GM12874 (cell line): ENCODE results near the gene CFAP46.

Experiments used
- TF ChIP-seq, protein P1 (sequence below): IDR thresholded peaks from 2 replicates; pipeline ENCODE4 v1.5.1; 2011; ENCODE audit warnings: low read depth, mild to moderate bottlenecking, control low read depth, low read length, moderate library complexity; ENCODE audit not compliant: insufficient read depth

The CFAP46 gene

DNA sequence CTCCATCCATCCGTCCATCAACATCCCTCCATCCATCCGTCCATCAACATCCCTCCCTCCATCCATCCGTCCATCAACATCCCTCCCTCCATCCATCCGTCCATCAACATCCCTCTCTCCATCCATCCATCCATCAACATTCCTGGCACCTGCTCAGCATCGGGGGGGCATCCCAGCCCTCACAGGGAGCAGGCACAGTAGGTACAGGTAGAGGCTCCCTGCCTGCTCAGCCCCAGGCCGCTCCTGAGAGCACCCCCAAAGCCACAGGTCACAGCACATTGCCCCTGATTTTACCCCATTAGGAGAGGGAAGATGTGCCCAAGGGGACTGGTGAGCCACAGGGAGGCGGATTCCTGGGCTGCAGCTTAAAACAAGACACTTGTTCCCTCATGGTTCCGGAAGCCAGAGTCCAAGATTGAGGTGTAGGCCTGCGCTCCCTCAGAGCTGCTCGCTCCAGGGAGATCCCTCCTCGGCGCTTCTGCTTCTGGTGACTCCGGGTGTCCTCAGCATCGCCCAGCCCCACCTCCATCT, 21.1 kb upstream of the CFAP46 start:
- TF ChIP-seq, protein P1, sequence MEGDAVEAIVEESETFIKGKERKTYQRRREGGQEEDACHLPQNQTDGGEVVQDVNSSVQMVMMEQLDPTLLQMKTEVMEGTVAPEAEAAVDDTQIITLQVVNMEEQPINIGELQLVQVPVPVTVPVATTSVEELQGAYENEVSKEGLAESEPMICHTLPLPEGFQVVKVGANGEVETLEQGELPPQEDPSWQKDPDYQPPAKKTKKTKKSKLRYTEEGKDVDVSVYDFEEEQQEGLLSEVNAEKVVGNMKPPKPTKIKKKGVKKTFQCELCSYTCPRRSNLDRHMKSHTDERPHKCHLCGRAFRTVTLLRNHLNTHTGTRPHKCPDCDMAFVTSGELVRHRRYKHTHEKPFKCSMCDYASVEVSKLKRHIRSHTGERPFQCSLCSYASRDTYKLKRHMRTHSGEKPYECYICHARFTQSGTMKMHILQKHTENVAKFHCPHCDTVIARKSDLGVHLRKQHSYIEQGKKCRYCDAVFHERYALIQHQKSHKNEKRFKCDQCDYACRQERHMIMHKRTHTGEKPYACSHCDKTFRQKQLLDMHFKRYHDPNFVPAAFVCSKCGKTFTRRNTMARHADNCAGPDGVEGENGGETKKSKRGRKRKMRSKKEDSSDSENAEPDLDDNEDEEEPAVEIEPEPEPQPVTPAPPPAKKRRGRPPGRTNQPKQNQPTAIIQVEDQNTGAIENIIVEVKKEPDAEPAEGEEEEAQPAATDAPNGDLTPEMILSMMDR: no peak

DNA sequence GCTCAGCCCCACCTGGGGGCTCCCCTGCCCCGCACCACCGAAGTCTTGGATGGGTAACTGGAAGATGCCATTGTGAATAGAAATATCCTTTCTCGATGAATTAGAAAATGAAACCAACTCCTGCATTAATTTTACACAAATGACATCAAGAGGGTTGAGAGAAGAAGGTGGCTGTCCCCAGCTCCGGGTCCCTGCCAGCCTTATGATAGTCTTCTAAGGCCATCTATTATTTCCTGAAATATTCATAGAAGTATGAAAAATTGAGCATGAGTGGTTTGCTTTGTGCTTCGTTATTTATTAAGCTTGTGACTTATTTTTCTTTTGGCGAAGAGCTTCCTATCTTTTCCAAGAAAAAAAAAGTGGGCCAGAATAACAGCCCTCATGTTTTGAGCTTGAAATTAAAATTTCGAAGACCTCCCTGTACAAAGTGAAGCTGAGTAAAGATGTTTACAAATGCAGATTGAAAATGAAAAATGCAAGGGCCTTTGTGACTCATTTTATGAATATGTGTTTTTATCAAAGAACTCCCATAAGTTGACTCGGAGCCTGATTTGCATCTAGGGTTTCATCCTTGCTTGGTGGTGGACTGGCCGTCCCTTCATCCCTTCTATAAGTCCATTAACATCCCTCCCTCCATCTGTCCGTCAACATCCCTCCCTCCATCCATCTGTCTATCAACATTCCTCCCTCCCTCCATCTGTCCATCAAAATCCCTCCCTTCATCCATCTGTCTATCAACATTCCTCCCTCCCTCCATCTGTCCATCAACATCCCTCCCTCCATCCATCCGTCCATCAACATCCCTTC, 20.5 kb upstream of the CFAP46 start:
- TF ChIP-seq, protein P1: no peak

DNA sequence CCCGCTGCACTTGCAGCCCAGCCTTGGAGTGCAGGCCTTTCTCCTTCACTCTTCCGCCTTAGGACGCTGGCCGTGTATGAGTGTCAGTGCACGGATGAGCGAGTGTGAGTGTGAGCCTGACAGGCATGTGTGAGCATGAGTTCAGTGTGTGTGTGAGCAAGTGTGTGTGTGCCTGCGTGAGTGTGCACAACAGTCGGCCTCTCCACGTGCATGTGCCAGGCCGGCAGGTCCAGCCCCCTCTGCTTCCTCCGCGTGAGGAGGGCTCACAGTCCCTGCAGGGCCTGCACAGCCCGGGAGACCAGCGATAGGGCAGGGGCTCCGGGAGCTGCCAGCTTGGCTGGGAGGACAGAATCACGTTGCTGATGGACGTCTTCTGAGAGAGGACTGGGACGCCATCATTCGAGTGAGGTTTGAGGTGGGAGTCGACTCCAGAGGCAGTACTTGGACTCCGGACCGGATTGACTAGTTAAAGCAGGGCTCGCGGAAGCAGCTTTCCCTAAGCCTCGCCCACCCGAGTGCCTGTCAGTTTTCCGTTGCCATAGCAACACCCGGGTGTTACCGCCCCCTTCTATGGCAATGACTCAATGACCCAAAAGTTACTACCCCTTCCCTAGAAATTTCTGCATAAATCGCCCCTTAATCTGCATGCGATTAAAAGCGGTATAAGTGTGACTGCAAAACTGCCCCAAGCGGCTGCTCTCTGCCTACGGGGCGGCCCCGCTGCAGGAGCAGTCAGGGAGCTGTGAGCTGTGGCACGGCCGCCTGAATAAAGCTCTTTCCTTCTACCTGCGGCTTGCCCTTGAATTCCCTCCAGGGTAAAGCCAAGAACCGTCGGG, 19.6 kb upstream of the CFAP46 start:
- TF ChIP-seq, protein P1: no peak

DNA sequence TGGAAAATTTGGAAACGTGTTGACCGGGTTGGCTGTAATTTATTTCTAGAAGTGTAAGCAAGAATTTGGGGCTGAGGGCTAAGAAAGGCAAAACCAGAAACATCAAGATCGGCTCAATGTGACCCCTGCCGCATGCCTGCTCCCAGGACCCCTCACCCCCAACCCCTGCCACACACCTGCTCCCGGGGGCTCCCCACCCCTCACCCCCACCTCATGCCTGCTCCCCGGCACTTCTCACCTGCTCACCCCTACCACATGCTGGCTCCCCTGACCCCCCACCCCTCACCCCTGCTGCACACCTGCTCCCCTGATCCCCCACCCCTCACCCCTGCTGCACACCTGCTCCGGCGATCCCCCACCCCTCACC, 19.0 kb upstream of the CFAP46 start:
- TF ChIP-seq, protein P1: no peak

DNA sequence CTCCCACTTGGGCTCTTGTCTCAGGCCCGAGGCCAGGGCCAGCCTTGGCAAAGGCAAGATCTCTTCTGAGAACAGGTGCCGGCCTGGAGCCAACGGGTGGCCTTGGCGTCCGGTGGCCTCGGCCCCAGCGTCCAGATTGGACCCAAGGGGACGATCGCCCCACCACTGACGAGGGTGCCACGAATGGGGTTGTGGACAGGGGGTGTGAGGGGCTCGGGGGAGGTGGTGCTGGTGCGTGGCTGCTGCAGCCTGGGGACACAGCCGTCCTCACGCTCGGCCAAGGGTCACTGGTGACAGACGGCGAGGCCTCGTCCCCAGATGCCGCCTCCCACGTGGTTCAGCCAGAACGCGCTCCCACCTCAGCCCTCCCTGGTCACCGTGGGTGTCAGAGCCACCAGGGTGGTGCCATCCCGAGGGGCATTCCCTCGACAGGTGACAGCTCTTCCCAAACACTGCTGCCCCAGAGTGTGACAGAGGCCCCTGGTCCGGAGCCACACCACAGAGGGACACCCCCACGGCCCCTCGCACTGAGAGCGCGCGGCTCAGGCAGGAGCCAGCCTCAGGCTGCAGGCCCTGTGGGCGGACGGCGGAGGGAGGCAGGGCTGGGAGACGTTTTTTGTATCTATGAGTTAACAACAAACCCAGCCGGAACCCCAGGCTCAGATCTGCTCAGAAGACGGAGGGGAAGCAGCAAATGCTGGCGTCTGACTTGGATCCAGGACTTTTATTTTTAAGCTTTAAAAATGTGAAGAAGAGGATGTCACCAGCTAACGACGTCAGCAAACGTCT, 18.5 kb upstream of the CFAP46 start:
- TF ChIP-seq, protein P1: no peak

DNA sequence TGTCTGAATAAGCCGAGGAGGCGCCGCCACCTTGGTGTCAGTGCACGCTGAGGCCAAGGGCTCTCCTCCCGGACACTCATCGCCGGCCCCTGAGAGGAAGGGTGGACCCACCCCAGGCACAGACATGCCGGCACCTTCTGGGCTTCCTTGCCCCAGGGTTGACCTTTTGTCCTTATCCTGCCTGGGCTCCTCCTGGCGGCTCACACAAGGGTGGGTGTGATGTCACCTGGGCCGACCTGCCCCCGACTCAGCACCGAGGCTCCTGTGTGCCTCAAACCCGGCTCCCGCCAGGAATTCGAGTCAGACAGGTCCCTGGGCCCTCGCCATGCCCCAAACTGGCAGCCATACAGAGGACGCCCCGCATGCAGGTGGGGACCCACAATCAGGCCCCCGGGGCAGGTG, 17.7 kb upstream of the CFAP46 start:
- TF ChIP-seq, protein P1: no peak
